ENCODE data around the gene ATP2B1.

DNA sequence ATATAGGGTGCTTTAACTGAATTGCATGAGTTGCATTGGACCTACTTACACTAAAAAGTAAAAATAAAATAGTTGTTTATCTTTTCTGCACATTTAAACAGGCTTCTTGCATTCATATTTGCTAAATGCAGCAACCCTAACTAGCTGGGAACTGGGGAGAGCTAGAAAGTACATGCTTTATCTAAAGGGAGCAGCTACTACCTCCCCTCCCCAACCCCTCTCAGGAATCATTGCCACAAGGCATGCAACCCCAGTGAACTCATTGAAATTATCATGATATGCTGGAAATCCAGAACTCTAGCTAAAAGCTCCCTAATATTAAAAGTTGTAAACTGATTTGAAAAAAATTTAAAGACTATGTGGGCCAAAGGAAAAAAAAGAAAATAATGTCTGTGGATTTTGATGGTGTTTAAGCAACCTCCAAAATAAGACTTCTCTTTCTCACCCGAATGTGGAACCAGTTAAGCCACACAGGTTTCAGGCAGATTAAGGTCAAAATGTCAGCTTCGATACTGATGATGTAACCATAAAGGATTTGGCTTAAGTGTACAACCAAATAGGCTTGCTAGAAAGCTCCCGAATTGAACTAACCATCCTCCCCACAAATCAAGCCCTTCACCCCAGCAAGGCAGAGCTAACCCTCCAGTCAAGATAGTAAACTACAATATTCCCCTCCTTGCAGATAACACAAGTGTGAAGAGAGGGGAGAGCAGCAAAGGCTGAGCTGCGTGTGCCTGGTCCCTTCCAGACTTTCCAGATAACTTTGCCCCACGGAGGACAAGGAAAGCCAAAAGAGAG is 169.0 kb downstream of the ATP2B1 start:
- TF ChIP-seq, protein P1, sequence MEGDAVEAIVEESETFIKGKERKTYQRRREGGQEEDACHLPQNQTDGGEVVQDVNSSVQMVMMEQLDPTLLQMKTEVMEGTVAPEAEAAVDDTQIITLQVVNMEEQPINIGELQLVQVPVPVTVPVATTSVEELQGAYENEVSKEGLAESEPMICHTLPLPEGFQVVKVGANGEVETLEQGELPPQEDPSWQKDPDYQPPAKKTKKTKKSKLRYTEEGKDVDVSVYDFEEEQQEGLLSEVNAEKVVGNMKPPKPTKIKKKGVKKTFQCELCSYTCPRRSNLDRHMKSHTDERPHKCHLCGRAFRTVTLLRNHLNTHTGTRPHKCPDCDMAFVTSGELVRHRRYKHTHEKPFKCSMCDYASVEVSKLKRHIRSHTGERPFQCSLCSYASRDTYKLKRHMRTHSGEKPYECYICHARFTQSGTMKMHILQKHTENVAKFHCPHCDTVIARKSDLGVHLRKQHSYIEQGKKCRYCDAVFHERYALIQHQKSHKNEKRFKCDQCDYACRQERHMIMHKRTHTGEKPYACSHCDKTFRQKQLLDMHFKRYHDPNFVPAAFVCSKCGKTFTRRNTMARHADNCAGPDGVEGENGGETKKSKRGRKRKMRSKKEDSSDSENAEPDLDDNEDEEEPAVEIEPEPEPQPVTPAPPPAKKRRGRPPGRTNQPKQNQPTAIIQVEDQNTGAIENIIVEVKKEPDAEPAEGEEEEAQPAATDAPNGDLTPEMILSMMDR (IDR thresholded peaks at IDR 0.05; ENCODE audit: insufficient read depth, low read depth, low read length), result no peak
- TF ChIP-seq EZH2 (IDR thresholded peaks at IDR 0.05; ENCODE audit: insufficient read depth, low read length), result no peak
